Stimulated activated CD8-positive, alpha-beta memory T cell treated with anti-CD3 and anti-CD28 coated beads, Interleukin-7, amount 100 ng/mL, for 24 hours (primary cell): Measurements from ENCODE around the gene IP6K2.

ENCODE experiments used
- DNase-seq: peaks from one replicate; pipeline ENCODE4 v3.0.0-alpha.2; 2020; ENCODE audit warnings: low read depth

The IP6K2 gene

DNA sequence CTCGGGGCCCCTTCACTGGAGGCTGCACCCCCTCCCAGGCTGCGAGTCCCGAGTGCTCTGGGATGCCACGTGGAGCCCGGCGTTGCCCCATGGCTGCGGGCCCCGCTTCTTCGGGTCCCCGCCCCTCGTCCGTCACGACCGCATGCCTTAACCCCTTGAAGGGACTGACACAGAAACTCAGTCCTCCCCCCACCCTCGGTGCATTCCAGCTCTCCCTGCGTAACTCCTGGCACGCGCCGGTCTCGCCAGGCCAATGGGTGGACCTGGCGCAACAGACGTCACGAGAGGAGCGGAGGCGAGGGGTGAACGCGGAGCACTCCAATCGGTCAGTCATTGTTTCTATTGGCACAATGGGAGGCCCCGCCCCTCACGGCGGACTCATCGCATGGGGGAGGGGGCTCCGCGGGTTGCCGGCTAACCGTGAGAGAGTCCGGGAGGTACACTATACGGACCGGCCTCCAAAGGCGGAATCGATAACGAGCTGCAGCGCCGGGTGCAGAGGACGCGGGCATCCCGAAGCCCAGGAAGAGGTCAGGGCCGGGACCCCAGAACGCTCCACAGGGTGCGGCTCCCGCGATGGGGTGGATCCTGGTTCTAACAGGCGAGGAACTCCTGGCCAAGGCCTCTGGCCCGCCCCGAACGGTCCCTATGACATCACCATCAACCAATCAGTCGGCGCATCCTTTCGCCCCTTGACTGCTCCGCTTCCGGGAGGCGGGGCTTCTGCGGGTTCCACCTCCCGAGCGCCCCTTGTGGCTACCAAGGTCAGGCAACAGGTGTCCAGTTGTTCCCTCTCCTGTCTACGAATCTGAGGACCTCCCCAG, 53.3 kb downstream of the IP6K2 start:
- DNase-seq = peak; percentile 78

DNA sequence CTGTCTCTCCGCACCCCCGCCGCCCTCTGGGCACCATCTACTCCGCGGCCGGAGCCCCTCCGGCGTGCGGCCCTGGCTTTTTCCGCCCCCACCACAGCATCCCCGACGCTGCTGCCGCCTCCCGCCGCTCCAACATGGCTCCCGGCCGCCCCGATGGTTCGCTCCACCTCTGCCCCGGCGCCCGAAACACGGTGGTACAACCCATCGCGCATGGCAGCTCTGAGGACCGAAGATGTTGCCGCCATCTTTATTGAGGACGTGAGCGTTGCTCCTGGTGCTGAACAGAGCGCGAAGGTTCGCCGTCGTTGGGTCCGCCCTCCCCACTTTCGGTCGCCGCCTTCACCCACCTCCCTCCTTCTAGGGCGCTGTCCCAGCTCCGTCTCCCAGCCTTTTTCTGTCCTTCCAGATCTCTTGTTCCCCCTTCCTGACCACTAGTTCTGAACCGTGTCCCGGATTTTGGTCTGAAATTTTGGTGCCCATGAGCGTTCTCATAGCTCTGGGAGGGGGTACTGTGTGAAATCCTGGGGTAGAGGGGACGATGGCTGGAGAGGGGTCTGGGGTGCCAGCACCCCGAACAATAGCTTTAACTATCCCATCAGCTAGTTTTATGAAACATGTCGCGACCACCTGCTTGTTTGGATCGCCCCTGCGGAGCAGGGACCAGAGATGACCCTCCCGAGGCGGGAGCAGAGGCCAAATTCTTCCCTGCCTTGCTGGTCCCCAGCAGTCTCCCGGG, 54.1 kb downstream of the IP6K2 start, which contains the start of gene CELSR3:
CELSR3 (minus strand) TSS at position 134 of the 736 bp plus-strand sequence. CDS start 252 bp downstream, outside the sequence.
- DNase-seq = no peak

DNA sequence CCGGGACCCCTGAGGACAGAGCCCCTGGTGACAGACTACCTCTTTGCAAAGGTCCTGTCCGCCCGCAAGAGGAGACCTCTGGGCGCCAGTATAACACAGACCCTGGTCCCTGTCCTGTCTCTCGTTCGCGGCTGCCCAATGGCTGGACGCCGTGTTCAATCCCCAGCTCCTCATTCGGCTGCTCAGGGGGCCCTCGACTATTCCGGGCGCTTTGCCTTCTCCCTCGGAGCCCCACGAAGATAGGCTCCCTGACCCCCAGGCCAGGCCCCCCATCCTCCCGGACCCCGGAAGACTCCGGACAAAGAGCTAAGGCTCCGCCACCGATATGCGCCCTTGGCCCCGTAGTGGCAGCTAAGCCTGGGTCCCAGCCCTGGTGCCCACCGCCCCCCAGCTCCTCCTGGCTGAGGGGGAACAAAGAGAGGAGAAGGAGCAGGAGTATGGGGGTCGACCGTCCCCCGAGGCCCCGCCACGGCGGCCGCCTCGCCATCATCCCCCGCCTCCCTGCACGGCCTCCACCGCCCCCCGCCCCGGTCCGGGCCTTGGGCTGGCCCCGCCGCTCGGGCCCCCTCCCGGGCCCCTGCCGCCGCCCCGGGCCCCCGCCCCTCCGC, 54.8 kb downstream of the IP6K2 start:
- DNase-seq = no peak

GRCh38 chr3:48661501-48662144, 55.4 kb downstream of the IP6K2 start:
- DNase-seq = peak; percentile 47

DNA sequence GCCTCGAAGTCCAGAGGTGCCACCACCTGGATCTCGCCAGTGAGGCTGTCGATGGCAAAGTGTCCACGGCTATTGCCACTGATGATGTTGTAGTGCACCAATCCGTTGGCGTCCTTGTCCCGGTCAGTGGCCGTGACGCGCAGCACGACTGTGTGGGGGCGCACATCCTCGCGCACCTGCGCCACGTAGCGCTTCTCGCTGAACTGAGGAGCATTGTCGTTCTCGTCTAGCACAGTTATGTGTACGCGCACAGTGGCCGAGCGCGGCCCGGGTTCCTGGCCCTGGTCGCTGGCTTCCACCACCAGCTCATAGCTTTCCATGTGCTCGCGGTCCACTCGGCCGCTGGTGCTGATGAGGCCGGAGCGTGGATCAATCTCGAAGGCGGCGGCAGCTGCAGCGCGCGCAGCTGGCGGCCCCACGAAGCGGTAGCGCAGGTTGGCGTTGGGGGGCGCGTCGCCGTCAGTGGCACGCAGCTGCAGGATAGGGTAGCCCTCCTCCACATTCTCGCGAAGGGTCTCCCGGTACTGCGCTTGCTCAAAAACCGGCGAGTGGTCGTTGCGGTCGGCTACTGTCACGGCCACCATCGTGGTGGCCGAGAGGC, 56.1 kb downstream of the IP6K2 start:
- DNase-seq = no peak

DNA sequence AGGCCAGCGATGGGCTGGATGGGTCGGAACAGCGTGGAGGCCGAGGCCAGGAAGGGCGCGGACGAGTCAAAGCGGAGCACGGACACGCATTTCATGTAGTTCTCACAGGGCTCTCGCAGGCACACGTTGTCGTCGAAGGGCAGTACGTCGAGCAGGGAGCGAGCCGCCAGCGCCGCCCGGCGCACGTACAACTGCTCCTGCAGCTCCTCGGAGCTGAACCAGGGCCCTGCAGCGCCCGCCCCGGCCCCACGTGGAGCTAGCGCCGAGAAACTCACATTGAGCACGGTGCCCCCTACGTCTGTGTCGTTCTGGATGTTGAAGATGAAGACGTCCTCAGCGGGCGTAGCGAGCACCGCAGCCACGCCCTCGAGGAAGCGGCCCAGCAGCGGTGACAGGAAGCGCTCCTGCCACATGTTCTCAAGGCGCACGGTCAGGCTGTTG, 60.2 kb downstream of the IP6K2 start:
- DNase-seq = no peak

GRCh38 chr3:48656061-48656840, 60.8 kb downstream of the IP6K2 start:
- peak; percentile 63 for DNase-seq

- DNase-seq = no peak
These were observed 61.4 kb downstream of the IP6K2 start for GRCh38 chr3:48655606-48656005.

DNA sequence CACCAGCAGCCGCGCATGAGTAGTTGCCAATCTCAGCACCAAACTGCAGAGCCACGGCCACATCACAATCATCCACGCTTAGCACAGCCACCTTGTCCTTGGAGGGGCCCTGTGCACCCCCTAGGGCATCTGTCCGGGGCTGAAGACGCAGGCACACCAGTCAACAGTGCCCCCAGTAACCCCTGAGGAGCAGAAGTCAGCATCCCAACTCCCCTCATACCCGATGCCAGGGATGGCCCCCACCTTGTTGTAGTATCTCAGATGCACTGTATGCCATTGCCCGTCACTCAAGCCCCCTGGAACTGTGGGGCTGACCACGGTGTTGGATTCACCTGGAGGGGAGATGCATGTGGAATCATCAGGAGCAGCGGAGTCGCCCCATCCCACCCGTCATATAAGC, 62.0 kb downstream of the IP6K2 start:
- DNase-seq = no peak

- no peak for DNase-seq
These were observed 63.9 kb downstream of the IP6K2 start for GRCh38 chr3:48652923-48653715.

DNA sequence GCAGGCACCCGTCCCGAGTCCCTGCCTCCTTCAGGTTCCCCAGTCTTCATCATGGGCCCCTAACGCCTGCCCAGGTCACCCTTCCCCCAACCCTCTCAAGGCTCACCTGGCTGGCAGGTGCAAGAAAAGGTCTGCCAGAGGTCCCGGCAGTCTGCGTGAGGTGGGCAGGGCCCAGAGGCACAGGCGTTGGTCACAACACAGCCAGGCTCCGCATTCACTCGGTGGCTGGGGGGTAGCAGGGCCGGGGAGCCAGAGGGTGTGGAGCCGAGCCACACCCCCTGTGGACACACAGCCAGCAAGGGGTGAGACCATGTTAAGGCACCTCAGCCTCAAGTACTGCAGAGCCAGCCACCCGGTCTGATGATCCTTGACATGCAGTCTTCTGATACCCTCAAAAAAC, 65.2 kb downstream of the IP6K2 start:
- no peak for DNase-seq

DNA sequence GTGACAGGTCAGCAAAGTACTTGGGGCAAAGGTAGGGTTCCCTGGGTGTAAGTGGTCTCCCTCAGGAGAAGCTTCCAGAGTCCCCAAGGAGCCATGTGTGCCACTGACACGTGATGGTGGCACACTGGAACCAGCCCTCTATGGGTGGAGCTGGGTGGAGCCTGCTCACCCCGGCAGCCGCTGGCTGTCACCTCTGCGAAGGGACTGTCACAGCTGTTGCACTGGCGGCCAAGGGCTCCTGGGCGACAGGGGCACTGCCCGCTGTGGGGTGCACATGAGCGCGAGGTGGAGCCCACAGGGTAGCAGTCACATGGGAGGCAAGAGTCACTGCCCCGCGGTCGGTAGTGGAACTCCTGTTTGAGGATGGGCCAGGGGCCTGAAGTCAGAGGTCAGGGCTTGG, 66.3 kb downstream of the IP6K2 start:
- no peak for DNase-seq

DNA sequence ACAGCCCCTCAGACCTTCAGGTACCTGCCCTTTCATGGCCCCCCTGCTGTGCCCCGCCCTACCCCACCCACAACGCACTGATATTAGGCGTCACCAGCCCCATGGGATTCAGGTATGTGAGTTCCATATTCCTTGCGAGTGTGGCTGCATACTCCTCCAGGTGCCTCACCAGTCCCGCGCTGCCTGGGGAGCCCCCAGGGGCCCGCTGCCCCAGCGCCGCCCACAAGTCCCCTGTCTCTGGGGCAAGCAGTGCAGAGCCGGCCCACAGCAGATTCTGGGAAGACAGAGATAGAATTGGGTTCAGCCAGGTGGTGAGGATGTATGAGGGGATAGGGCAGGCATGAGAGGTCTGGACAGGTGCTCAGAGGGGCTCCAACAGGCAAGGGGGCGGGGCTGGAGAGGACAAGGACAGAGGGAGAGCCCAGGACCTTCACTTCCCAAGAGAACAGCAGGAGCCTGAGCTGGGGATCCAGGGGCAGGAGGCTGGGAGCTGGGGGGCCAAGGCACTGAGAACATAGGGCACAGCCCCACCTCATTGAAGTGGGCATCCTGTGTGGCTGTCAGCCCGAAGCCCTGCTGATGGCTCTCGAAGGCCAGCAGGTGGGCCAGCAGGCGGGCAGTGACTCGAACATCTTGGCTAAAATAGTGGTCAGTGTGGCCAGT, 68.7 kb downstream of the IP6K2 start:
- no peak for DNase-seq

DNA sequence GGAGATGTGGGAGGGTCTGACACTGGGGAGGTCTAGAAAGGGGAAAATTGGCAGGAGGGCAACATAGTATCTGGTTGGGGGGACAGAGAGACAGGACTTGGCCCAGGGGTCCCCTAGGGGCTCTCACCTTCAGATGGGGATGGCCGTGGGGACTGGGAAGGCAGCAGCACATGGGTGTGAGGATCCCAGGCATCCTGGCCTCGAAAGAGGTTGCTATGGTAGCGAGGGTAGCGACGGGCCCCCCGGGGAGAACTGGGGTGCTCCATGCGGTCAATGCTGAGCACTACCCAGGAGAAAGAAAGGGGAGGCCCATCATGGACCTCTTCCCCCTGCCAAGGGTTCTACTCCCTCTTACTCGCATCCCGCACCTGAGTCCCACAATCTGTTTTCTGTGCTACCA, 69.3 kb downstream of the IP6K2 start:
- DNase-seq = no peak

- no peak for DNase-seq
These were observed 71.9 kb downstream of the IP6K2 start for GRCh38 chr3:48644898-48645760.

- no peak for DNase-seq
These were observed 74.4 kb downstream of the IP6K2 start for GRCh38 chr3:48642605-48643004.

- DNase-seq = no peak
These were observed 75.6 kb downstream of the IP6K2 start for GRCh38 chr3:48641396-48641795.

- no peak for DNase-seq
These were observed 76.9 kb downstream of the IP6K2 start for GRCh38 chr3:48639944-48640606.
